Measurements from ENCODE around the gene IL16.
A peak's percentile ranks its signal among the peaks of the same experiment; 100 is the strongest.

The IL16 gene

GRCh38 chr15:81278306-81279029 is 81.8 kb downstream of the IL16 start:
- no peak for DNase-seq

GRCh38 chr15:81279621-81280485 is 83.2 kb downstream of the IL16 start:
- no peak for DNase-seq

- no peak for DNase-seq
Observed at GRCh38 chr15:81280696-81281455, 84.2 kb downstream of the IL16 start.

- DNase-seq, result no peak
Observed at GRCh38 chr15:81281456-81281735, 84.7 kb downstream of the IL16 start.

GRCh38 chr15:81281766-81282605 is 85.3 kb downstream of the IL16 start:
- peak; percentile 5 for DNase-seq

GRCh38 chr15:81282606-81282895 is 85.9 kb downstream of the IL16 start:
- no peak for DNase-seq

- DNase-seq, result no peak
Observed at GRCh38 chr15:81282911-81283310, 86.2 kb downstream of the IL16 start.

- DNase-seq, result no peak
Observed at GRCh38 chr15:81284256-81285031, 87.8 kb downstream of the IL16 start.

- no peak for DNase-seq
Observed at GRCh38 chr15:81285461-81285860, 88.8 kb downstream of the IL16 start.

GRCh38 chr15:81286621-81287121 is 90.0 kb downstream of the IL16 start:
- no peak for DNase-seq

GRCh38 chr15:81288040-81288439 is 91.4 kb downstream of the IL16 start:
- no peak for DNase-seq

GRCh38 chr15:81288616-81289015 is 91.9 kb downstream of the IL16 start:
- DNase-seq, result no peak

- no peak for DNase-seq
Observed at GRCh38 chr15:81289910-81290309, 93.2 kb downstream of the IL16 start.

- no peak for DNase-seq
Observed at GRCh38 chr15:81291916-81292522, 95.3 kb downstream of the IL16 start.

GRCh38 chr15:81292523-81293001 is 95.9 kb downstream of the IL16 start:
- DNase-seq, result no peak

- DNase-seq, result no peak
Observed at GRCh38 chr15:81293728-81294515, 97.2 kb downstream of the IL16 start.

- no peak for DNase-seq
Observed at GRCh38 chr15:81294516-81294880, 97.8 kb downstream of the IL16 start.

GRCh38 chr15:81295486-81296121 is 98.9 kb downstream of the IL16 start:
- no peak for DNase-seq

GRCh38 chr15:81296186-81296585 is 99.5 kb downstream of the IL16 start:
- peak; percentile 52 for DNase-seq

GRCh38 chr15:81296673-81297072 is 100.0 kb downstream of the IL16 start:
- peak; percentile 19 for DNase-seq

All from NCI-H510A treated with DMSO at 0.1 percent for 48 hours (cell line).